Glutamatergic neuron (in vitro differentiated cells): ENCODE results near the gene ADAMTS6. TPM values are rescaled to one million over a fixed set of nuclear protein-coding genes. Genes with fewer than 3 reads are reported as not detected.

Experiments used
- DNase-seq: peaks from one replicate; pipeline ENCODE4 v3.0.0; 2022
- H3K27ac Mint-ChIP-seq: one replicate; pipeline ENCODE4 v1.8.0; 2020; ENCODE audit warnings: mild to moderate bottlenecking, mixed read lengths, inconsistent platforms; ENCODE audit not compliant: unreplicated experiment
- H3K27me3 Mint-ChIP-seq: one replicate; pipeline ENCODE4 v1.8.0; 2020; ENCODE audit warnings: mild to moderate bottlenecking, moderate library complexity, mixed read lengths, inconsistent platforms; ENCODE audit not compliant: unreplicated experiment
- H3K36me3 Mint-ChIP-seq: one replicate; pipeline ENCODE4 v1.8.0; 2020; ENCODE audit warnings: mild to moderate bottlenecking, mixed read lengths, inconsistent platforms; ENCODE audit not compliant: unreplicated experiment
- H3K4me1 Mint-ChIP-seq: one replicate; pipeline ENCODE4 v1.8.0; 2020; ENCODE audit warnings: mild to moderate bottlenecking, low read depth, mixed read lengths, inconsistent platforms; ENCODE audit not compliant: unreplicated experiment
- H3K4me3 Mint-ChIP-seq: one replicate; pipeline ENCODE4 v1.8.0; 2020; ENCODE audit warnings: mild to moderate bottlenecking, mixed read lengths, inconsistent platforms; ENCODE audit not compliant: unreplicated experiment
- H3K9me3 Mint-ChIP-seq: one replicate; pipeline ENCODE4 v1.8.0; 2020; ENCODE audit warnings: mild to moderate bottlenecking, moderate library complexity, mixed read lengths, inconsistent platforms; ENCODE audit not compliant: unreplicated experiment
- total RNA-seq: library from RNA; stranded (reverse); fragmentation: NEBNext Ultra II Directional; extraction: Animal tissue kit (Norgen Biotek cat#: 25700); gene quantifications from one replicate; pipeline ENCODE4 v1.2.1, GENCODE V29; 2021; ENCODE audit not compliant: unreplicated experiment
- TF ChIP-seq, protein P1 (sequence below): fragments of 200-600 bp; sonication (generic); IDR thresholded peaks from one replicate; pipeline ENCODE4 v1.5.0; 2021; ENCODE audit not compliant: partially characterized antibody, unreplicated experiment

ADAMTS6 gene
- total RNA-seq, 1 donor from 2014 or later, result 2.1 TPM

DNA sequence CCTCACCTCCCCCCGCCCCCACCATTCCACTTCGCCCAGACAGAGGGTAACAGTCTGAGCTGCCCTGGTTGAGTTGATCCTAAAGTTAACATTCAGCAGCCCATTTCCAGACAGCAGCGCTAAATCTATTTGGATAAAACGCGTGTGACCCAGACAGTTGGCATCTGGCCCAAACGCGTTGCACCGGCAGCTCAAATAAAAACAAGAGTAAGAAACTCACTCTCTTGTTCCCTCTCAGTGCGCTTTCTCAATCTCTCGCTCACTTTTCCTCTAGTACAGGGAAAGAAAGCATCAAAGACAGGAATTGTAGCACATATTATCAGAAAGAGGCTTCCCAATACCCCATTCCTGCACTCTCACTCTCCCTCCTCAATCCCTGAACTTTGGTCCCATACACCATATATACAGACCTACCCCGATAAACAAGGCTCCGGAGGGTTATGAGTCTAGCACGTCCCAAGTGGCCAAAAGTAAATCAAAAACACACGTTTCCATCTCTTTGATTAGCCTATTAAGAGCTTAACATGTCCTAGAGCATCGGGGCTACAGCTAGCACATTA is 1.3 kb downstream of the ADAMTS6 start:
- Mint-ChIP-seq H3K4me3 (no peak overlapping the region), H3K9me3 (no peaks in the 10 kb centered on the region), H3K27ac (no peak overlapping the region), H3K27me3 (peaks cover 1% of the 10 kb centered on the region), H3K36me3 (no peaks in the 10 kb centered on the region), H3K4me1 (peaks cover 16% of the 10 kb centered on the region)
- TF ChIP-seq, protein P1, sequence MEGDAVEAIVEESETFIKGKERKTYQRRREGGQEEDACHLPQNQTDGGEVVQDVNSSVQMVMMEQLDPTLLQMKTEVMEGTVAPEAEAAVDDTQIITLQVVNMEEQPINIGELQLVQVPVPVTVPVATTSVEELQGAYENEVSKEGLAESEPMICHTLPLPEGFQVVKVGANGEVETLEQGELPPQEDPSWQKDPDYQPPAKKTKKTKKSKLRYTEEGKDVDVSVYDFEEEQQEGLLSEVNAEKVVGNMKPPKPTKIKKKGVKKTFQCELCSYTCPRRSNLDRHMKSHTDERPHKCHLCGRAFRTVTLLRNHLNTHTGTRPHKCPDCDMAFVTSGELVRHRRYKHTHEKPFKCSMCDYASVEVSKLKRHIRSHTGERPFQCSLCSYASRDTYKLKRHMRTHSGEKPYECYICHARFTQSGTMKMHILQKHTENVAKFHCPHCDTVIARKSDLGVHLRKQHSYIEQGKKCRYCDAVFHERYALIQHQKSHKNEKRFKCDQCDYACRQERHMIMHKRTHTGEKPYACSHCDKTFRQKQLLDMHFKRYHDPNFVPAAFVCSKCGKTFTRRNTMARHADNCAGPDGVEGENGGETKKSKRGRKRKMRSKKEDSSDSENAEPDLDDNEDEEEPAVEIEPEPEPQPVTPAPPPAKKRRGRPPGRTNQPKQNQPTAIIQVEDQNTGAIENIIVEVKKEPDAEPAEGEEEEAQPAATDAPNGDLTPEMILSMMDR, result no peak
- peak; percentile 19 for DNase-seq

DNA sequence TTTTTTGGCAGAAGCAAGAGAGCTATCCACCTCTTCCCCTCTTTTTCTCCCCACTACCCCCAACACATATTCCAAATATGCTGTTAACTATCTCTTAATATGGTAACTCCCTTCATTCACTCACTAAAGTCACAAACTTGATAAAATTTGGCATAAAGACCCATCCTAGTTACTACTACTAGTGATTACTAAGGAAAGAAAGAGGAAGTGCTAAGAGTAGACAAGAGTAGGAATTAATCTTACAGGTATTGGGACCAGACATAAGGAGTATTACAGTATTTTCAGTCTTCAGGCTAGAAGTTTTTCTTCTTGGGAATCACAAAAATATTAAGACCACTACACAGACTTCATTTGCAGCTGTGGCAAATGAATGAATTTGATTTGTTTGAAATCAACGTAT is 2.2 kb downstream of the ADAMTS6 start:
- DNase-seq, result no peak
- Mint-ChIP-seq H3K36me3 (no peaks in the 10 kb centered on the region), H3K27me3 (peaks cover 1% of the 10 kb centered on the region), H3K27ac (no peak overlapping the region), H3K4me1 (peaks cover 16% of the 10 kb centered on the region), H3K4me3 (no peak overlapping the region), H3K9me3 (no peaks in the 10 kb centered on the region)
- TF ChIP-seq, protein P1, result no peak

DNA sequence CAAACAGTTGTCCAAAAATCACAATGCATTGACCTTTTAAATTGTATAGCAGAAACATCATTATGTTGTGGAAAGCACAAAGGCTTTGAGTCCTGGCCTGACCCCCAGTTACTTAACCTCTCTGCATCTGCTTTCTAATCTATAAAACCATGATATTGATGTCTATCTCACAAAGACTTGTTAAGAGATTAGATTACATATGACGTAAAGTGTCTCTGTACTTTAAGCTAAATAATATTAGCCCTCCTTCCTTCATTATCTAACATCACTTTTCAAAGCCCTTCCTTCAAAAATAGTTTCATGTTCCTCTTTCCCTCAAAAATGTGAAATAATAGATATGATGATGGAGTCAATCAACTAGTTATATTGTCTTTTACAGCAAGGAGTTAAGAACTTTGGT is 3.4 kb downstream of the ADAMTS6 start:
- TF ChIP-seq, protein P1, result no peak
- Mint-ChIP-seq H3K27ac (no peak overlapping the region), H3K4me3 (no peak overlapping the region), H3K36me3 (no peaks in the 10 kb centered on the region), H3K4me1 (peaks cover 14% of the 10 kb centered on the region), H3K27me3 (peaks cover 1% of the 10 kb centered on the region), H3K9me3 (no peaks in the 10 kb centered on the region)
- no peak for DNase-seq

DNA sequence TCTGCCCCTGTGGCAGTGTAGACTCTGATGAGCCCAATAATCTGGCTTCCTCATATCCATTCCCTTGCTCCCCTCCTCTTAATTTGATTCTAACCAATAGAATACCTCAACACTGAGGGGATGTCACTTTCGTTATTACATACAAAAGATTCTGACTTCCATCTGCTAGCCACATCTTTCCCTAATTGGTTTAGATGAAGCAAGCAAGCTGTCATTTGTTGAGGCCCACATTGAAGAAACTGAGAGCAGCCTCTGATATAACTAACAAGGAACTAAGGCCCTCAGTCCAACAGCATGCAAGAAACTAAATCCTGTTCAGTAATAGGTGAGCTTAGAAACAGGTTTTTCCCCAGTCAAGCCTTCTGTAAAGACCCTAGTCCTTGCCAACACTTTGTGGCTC is 5.8 kb downstream of the ADAMTS6 start:
- Mint-ChIP-seq H3K27ac (no peak overlapping the region), H3K36me3 (no peaks in the 10 kb centered on the region), H3K4me1 (no peaks in the 10 kb centered on the region), H3K4me3 (no peak overlapping the region), H3K9me3 (no peaks in the 10 kb centered on the region), H3K27me3 (no peaks in the 10 kb centered on the region)
- DNase-seq, result no peak
- TF ChIP-seq, protein P1, result no peak

DNA sequence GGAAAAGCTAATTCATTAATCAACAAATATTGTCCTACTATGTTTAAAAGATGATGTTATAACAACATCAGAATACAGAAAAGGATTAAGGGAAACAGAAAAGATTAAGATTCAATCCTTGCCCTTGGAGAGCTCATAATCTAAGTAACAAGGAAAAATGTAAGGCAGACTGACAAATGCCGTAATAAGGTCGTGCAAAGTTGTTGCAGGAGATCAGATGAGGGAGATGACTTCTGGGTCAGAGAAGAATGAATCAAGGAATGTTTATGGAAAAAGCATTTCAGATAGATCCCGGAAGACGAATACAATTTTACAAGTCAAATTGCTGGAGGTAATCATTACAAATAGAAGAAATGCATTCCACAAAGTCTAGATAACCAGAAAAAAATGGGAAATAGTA is 6.4 kb downstream of the ADAMTS6 start:
- H3K4me1 Mint-ChIP-seq, result no peaks in the 10 kb centered on the region
- no peaks in the 10 kb centered on the region for H3K36me3 Mint-ChIP-seq
- no peaks in the 10 kb centered on the region for H3K27me3 Mint-ChIP-seq
- no peak overlapping the region for H3K4me3 Mint-ChIP-seq
- no peaks in the 10 kb centered on the region for H3K9me3 Mint-ChIP-seq
- TF ChIP-seq, protein P1, result no peak
- H3K27ac Mint-ChIP-seq, result no peak overlapping the region
- DNase-seq, result no peak
